SIG-M5 treated with dmso at 0.1 percent for 504 hours (cell line): ENCODE measurements around the gene ARF1.
A peak's percentile ranks its signal among the peaks of the same experiment; 100 is the strongest.

Experiments
- DNase-seq: peaks from one replicate; lab custom pipeline; 2025; ENCODE audit not compliant: unreplicated experiment; lab: John Stamatoyannopoulos, UW

ARF1 gene

GRCh38 chr1:228068359-228068758 lies 14.1 kb upstream of the ARF1 start:
- no peak for DNase-seq

DNA sequence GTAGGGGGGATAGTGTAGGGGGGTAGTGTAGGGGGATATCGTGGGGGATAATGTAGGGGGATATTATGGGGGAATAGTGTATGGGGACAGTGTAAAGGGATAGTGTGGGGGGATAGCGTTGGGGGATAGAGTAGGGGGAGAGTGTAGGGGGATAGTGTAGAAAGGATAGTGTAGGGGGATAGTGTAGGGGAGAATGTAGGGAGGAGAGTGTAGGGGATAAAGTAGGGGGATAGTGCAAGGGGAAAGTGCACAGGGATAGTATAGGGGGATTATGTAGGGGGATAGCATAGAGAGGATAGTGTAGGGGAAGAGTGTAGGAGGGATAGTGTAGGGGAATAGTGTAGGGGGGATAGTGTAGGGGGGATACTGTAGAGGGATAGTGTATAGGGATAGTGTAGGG lies 12.3 kb upstream of the ARF1 start:
- no peak for DNase-seq

GRCh38 chr1:228070851-228071250 lies 11.7 kb upstream of the ARF1 start:
- no peak for DNase-seq

GRCh38 chr1:228071839-228072657 lies 10.5 kb upstream of the ARF1 start:
- DNase-seq, result no peak

GRCh38 chr1:228072658-228073043 lies 9.9 kb upstream of the ARF1 start:
- no peak for DNase-seq

DNA sequence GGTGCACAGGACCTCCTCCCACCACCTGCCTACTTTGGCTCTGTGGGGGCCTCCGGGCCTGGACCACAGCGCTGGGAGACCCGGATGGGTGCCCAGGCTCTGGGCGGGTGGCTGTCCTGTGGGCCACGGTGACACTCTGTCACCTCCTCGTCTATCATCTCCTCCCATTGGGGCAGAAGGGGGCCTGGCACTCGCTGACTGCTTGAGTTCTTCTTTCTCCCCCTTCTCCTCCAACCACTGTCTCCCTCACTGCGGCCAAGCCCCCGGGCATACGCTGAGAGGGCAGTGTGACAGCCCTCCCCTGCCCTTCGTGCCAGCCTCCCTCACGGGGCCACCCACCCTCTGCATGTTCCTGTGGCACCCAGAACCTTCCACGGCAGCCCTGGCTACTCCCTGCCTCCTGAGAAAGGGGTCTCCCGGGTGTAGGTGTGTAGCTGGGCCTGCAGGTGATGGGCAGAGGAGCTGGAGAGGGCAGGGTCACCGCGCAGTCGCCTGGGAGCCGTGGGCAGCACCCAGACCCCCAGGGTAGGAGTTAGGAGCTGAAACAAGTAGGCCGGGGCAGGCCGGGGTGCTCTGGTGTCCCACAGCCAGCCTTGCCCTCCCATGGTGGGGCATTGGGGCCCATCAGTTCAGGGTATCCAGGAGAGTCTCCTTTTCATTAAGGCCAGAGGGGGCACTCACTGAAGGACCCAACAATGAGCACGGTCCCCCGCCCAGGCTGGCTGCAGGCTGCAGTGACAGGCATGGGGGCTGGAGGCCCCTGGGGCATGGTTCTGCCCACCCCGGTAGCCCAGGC lies 9.2 kb upstream of the ARF1 start:
- DNase-seq, result no peak

DNA sequence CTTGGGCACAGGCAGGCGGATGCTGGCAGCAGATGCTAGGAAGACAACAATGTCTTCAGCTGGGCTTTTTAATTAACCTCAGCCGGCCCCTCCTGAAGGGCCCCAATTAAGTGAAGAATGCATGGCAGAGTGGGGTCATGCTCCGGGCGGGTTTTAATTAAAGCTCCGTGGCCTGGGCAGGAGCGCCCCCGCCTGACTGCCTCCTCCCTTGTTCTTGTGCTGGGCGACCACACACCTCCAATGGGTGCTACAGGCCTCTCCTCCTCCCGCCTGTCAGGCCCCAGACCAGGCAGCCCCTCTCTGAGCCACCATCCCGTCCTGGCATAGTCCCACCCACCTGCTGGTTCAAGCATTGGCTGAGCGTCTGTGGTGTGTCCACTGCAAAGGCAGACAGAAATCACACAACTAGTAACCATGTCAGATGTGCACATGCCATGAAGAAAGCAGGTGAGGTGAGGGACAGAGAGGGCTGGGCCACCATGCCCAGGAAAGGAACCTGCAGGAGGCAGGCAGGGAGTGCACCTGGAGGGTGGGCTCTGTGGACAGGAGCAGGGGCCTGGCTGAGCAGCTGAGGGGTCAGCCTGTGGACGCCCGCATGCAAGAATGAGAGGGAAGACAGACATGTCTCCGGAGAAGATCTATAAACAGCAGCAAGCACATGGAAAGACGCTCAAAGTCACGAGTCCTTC lies 8.5 kb upstream of the ARF1 start:
- DNase-seq, result no peak

- no peak for DNase-seq
These were observed 7.4 kb upstream of the ARF1 start for GRCh38 chr1:228074954-228075730.

DNA sequence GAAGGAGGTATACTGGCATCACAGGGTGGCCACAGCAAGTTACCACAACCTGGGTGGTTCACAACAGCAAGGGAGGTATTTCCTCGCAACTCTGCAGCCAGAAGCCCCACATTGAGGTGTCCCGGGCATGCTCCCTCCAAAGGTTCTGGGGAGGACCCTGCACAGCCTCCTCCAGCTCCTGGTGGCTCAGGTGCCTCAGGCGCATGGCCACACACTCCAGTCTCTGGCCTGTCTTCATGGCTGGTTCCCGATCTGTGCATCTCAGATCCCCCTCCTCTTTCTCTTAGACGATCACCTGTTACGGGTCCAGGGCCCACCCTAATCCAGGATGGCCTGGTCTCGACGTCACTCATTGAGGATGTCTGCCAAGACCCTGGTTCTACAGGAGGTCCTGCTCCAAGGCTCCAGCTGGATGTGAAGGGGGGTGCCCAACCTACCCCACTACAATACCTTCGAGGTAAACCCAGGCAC lies 6.7 kb upstream of the ARF1 start:
- no peak for DNase-seq

DNA sequence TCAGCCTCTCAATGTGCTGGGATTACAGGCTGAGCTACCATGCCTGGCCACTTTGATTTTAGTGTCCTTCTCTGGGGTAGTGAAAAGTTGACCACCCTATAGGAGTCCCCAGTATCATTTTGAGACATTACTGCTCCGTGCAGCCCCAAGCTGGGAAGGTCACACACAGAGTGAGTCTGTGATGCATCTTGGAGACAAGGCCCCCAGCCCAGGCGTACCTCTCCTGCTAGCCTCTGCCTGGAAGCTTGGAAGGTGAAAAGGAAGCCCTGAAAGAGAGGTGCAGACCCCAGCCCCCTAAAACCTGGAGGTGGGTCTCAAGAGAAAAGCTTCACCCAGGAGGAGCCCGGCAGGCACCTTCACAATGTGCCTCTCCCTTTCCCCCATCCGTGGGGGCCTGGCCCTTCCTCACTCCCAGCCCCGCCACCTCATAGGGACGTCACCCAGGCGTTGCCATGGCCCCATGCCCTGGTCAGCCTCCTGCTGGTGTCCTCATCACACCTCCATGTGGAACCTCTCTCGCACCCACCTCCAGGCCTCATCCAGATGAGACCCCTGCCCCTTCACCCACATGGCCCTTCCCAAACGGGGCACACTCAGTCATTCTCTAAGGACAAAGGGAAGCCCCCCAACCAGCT lies 5.6 kb upstream of the ARF1 start:
- DNase-seq, result no peak

- no peak for DNase-seq
These were observed 4.8 kb upstream of the ARF1 start for GRCh38 chr1:228077565-228078330.

GRCh38 chr1:228079013-228079412 lies 3.5 kb upstream of the ARF1 start:
- DNase-seq, result no peak

DNA sequence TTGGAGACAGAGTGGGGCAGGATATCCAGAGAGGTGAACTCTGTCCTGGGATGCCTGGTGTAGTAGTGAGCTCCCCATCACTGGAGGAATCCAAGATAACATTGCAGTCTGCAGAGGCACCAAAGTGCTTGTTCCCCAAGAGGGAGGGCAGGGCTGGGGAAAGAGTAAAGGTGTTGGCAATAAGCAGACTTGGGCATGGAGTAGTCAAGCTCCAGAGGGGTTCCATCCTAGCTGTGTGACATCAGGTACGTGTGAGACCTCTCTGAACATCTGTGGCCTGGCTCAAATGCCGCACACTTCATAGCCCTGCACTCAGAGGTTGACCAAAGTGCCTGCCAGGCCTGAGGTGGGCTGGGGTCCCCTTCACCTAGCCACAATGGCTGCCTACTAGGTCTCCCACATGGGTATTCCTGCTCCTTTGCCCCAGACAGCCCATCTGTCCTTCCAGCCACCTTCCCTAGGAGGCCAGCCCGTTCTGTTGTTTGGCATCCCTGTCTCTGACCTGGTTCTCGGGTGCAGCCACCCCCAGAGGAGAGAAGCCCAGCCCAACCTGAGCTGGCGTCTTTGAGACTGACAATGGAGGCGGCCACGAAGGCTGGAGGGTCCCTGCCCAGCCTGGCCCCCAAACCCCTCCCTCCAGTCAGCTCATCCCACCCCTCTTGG lies 2.8 kb upstream of the ARF1 start:
- no peak for DNase-seq

DNA sequence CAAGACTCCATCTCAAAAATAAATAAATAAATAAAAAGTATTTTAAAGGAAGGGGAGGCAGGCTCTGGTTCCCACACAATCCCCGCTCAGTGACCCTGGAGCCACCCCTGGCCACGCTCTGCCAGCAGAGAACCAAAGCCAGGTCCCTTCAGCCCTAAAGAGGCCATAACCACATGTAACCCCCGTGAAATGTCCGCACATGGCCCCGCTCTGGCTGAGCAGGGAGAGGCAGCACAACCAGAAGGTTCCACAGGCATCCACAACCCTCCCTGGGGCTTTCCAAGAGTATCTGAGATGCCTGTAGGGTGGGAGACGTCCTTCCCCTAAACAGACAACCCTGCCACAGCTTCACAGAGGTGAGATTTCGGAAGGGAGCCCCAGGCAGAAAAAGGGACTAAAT lies 1.4 kb upstream of the ARF1 start:
- DNase-seq, result no peak

- peak; percentile 43 for DNase-seq
These were observed 812 bp upstream of the ARF1 start for GRCh38 chr1:228081578-228082213.

DNA sequence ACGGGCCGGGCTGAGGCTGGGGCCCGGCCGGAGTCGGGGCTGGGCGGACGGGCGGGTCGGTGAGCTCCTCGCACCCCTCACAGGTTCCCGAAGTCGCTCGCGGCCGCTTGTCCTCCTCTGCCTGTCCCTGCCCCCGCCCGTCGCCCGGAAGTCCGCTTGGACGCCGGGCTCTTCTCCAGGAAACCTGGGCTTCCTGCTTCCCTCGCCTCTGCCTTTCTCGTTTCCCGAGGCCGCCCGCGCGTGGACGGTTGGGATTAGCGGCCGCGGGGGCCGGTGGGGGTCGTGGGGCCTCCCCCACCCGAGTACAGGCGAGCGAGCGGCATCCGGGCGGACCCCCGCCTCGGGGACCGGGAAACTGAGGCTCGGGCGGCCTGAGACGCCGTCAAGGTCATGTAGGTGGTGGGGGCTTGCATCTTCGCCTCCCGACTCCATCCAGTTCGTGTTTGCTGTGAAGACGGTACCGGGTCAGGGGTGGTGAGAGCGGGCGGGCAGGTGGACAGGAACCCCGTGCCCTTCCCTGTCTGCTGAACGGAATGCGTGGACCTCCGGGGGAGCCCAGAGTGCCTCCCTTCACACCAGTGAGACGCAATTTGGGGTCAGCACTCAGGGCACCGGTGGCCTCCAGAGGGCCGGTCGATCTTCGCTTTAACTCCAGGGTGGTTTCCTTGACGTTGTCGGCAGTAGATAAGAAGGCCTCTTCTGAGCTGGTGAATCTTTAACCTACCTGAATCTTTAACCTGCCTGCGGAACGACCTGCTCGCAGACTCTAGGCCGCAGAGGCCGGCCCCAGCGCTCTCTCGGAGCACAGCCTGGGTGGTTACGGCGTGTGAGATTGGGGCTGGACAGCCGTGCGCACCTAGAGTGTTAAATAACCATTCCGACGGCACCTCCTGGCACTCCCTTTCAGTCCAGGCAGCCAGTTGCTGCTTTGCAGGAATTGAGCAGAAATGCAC lies 686 bp downstream of the ARF1 start:
- no peak for DNase-seq

DNA sequence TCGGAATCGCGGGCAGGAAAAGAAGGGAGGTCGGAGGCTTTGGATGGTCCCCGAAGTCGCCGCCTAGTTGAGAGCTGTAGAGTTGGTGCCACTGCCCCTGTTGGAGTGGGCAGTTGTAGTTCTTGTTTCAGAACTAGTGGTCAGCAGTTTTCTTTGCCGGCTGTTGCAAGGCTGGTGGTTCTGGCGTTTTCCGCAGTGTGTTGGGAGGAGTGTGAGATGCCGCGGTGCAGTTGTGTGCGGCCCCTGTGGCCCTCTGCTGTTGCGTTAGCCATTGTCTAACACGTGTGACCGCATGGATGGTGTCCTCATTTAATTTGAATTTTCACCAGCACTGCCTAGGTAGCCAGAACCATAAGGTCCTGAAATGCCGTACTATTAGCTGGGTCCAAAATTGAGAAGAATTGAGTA lies 1.4 kb downstream of the ARF1 start:
- DNase-seq, result peak; percentile 33

DNA sequence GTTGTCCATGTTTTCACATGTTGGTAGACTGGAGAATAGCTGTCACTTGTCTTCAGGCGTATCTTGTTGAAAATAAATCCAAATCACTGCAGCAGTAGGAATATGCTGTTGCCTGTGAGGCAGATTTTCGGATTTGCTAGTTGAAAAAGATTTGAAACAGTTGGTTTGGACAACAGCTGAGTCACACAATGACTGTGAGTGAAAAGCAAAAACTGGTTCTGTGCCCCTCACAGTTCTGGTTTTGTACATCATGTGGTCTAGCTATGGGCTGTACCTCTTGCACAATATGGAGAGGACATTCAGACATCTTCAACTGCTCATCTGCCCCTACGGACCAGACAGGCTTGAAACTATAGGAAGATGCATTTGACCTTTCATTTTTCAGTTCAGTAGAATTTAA lies 1.8 kb downstream of the ARF1 start:
- peak; percentile 83 for DNase-seq
